HG03558 (cell line): ENCODE data around the gene KL.

Experiments used
- ATAC-seq: cut with Tn5 transposase; IDR thresholded peaks from one replicate; pipeline ENCODE4 v1.9.1; 2021; ENCODE audit warnings: moderate number of reproducible peaks; ENCODE audit not compliant: unreplicated experiment; ENCODE audit errors: extremely low read depth

The KL gene

GRCh38 chr13:33033051-33033812 lies 17.0 kb downstream of the KL start:
- no peak for ATAC-seq

- ATAC-seq, result no peak
Observed at GRCh38 chr13:33033986-33034385, 17.8 kb downstream of the KL start.

GRCh38 chr13:33034882-33035520 lies 18.8 kb downstream of the KL start:
- ATAC-seq, result no peak

GRCh38 chr13:33037673-33038072 lies 21.4 kb downstream of the KL start:
- ATAC-seq, result no peak

- no peak for ATAC-seq
Observed at GRCh38 chr13:33040090-33040489, 23.9 kb downstream of the KL start.

- no peak for ATAC-seq
Observed at GRCh38 chr13:33045851-33046592, 29.8 kb downstream of the KL start.

- no peak for ATAC-seq
Observed at GRCh38 chr13:33050161-33050560, 33.9 kb downstream of the KL start.

- ATAC-seq, result no peak
Observed at GRCh38 chr13:33051632-33052031, 35.4 kb downstream of the KL start.

GRCh38 chr13:33052506-33053280 lies 36.5 kb downstream of the KL start:
- no peak for ATAC-seq

- no peak for ATAC-seq
Observed at GRCh38 chr13:33053397-33054066, 37.3 kb downstream of the KL start.

GRCh38 chr13:33057019-33057780 lies 41.0 kb downstream of the KL start:
- ATAC-seq, result no peak

GRCh38 chr13:33058776-33059327 lies 42.6 kb downstream of the KL start:
- ATAC-seq, result no peak

GRCh38 chr13:33060815-33061214 lies 44.6 kb downstream of the KL start:
- no peak for ATAC-seq

- ATAC-seq, result no peak
Observed at GRCh38 chr13:33066329-33066728, 50.1 kb downstream of the KL start.

- no peak for ATAC-seq
Observed at GRCh38 chr13:33069365-33069764, 53.1 kb downstream of the KL start.

- no peak for ATAC-seq
Observed at GRCh38 chr13:33070713-33071112, 54.5 kb downstream of the KL start.

GRCh38 chr13:33072282-33072681 lies 56.1 kb downstream of the KL start:
- ATAC-seq, result no peak

- ATAC-seq, result no peak
Observed at GRCh38 chr13:33072759-33073158, 56.5 kb downstream of the KL start.

GRCh38 chr13:33073338-33073737 lies 57.1 kb downstream of the KL start:
- ATAC-seq, result no peak
